Ovary (tissue), 9 donors: ENCODE data around the gene TMPRSS5. TPM values are rescaled to one million over a fixed set of nuclear protein-coding genes. Genes with fewer than 3 reads are reported as not detected.

Experiments used
- DNase-seq, 5 donors: peaks; one replicate each; pipeline ENCODE4 v3.0.0-alpha.2; 2019 to 2020
- H3K27ac ChIP-seq, 2 donors: fragments of 200-600 bp; one replicate each; pipeline versions ENCODE4 v1.5.1 to v1.8.0; 2019 to 2022
- H3K27me3 ChIP-seq: fragments of 200-600 bp; one replicate; pipeline ENCODE4 v1.8.0; 2022
- H3K36me3 ChIP-seq: fragments of 200-600 bp; sonication (generic); one replicate; pipeline ENCODE4 v1.5.1; 2019
- H3K4me1 ChIP-seq: one replicate; pipeline ENCODE4 v1.8.1; 2013; ENCODE audit warnings: mild to moderate bottlenecking, moderate library complexity; ENCODE audit not compliant: insufficient read depth
- H3K4me3 ChIP-seq: fragments of 200-600 bp; sonication (generic); one replicate; pipeline ENCODE4 v1.5.1; 2017
- H3K9me3 ChIP-seq, 2 donors: fragments of 200-600 bp in 1 of 2; sonication (generic) in 1 of 2; one replicate each; pipeline versions ENCODE4 v1.5.1 to v1.8.1; 2013 to 2019; ENCODE audit warnings: mild to moderate bottlenecking in 1 of 2, moderate library complexity in 1 of 2
- CTCF ChIP-seq, 3 donors: fragments of 450-650 bp in 2 of 3; fragments of 200-600 bp in 1 of 3; IDR thresholded peaks; one replicate each; pipeline versions ENCODE4 v1.5.1 to v1.8.0; 2016 to 2022; ENCODE audit warnings: antibody characterized with exemption in 3 of 3, mild to moderate bottlenecking in 1 of 3
- EP300 ChIP-seq: sonication (generic); formaldehyde crosslinking; IDR thresholded peaks from one replicate; pipeline ENCODE4 v1.6.1; 2017; ENCODE audit warnings: antibody characterized with exemption
- POLR2A ChIP-seq: fragments of 450-650 bp; IDR thresholded peaks from one replicate; pipeline ENCODE4 v1.6.1; 2017; ENCODE audit warnings: antibody characterized with exemption, mild to moderate bottlenecking, moderate library complexity
- WGBS, 3 donors: extraction: QIAGEN DNeasy Blood & Tissue Kit in 1 of 3; methylation state at CpG; one replicate each; pipeline versions ENCODE4 v1.1.5 to v1.1.7; 2013 to 2017; 5-methylcytosine and 5-hydroxymethylcytosine counted together
- intact Hi-C, 4 donors: fragments of 100-400 bp; cut with DNase I; formaldehyde crosslinking; loops; one replicate each; pipeline versions ENCODE4 v1.11.0 to v1.15.1; 2022 to 2023
- polyA plus RNA-seq, 2 donors: library from polyadenylated mRNA; stranded (reverse); fragments of 200-250 nt in 1 of 2; fragments of 350-450 nt in 1 of 2; fragmentation: Illumina TruSeq in 1 of 2; extraction: RNeasy Lipid Tissue Mini Kit (QIAGEN cat#74804) in 1 of 2; gene quantifications; one replicate each; pipeline ENCODE4 v1.2.3, GENCODE V29; 2013 to 2014
- total RNA-seq, 7 donors: library from RNA; depleted of rRNA in 2 of 7; stranded (reverse); fragments of >200 nt in 2 of 7; fragmentation: NEBNext Ultra II Directional in 3 of 7; extraction: Animal tissue kit (Norgen Biotek cat#: 25700) in 3 of 7; gene quantifications; one replicate each; pipeline versions ENCODE4 v1.1.0 to v1.2.4, GENCODE V29; 2016 to 2023
- donor health status: DM: no; HTN: no; CAD: no; lungs with moderate emphysema.
- donor health status: DM: no; HTN: no; CAD: no.
- donor health status: Bipolar disorder and iron deficiency.
- donor health status: DM: yes; HTN: yes; CAD: no.
- donor health status: DM: no; HTN: no; CAD: no.
- donor health status: DM: yes; HTN: yes; CAD: no.

Gene TMPRSS5
- total and polyA plus RNA-seq, 9 donors, result 0.27 to 1.1 (median 0.76) TPM; not detected in 2

- H3K36me3 ChIP-seq, result no peaks in the 10 kb centered on the region
- no peaks in the 10 kb centered on the region for H3K9me3 ChIP-seq
- TF ChIP-seq POLR2A (no peak), CTCF (IDR thresholded peaks at IDR 0.05) (no peak)
- H3K4me3 ChIP-seq, result no peak overlapping the region
- WGBS, 3 donors, result 84 to 87% (median 86%) methylated on average over 3 of the region's 3 CpGs
- H3K27me3 ChIP-seq, result no peaks in the 10 kb centered on the region
- H3K27ac ChIP-seq, result no peak overlapping the region
- intact Hi-C loops, result loop anchor here in 1 of 4 donors (10.0 kb wide), 1 partner anchor 946 kb away; no protein-coding TSS in a partner anchor
- DNase-seq, result no peak
- H3K4me1 ChIP-seq, result no peaks in the 10 kb centered on the region
These were observed 35.3 kb downstream of the TMPRSS5 start for GRCh38 chr11:113670831-113671215.

GRCh38 chr11:113670149-113670830, 35.8 kb downstream of the TMPRSS5 start:
- intact Hi-C loops, result loop anchor here in 1 of 4 donors (10.0 kb wide), 1 partner anchor 945 kb away; no protein-coding TSS in a partner anchor
- H3K36me3 ChIP-seq, result no peaks in the 10 kb centered on the region
- no peak overlapping the region for H3K27ac ChIP-seq
- no peaks in the 10 kb centered on the region for H3K9me3 ChIP-seq
- no peak for TF ChIP-seq POLR2A
- TF ChIP-seq EP300, result no peak
- TF ChIP-seq CTCF (IDR thresholded peaks at IDR 0.05), result no peak
- DNase-seq, result no peak
- H3K4me1 ChIP-seq, result no peaks in the 10 kb centered on the region
- no peak overlapping the region for H3K4me3 ChIP-seq
- no peaks in the 10 kb centered on the region for H3K27me3 ChIP-seq

GRCh38 chr11:113668255-113668654, 37.9 kb downstream of the TMPRSS5 start:
- Histone ChIP-seq H3K4me1 (no peaks in the 10 kb centered on the region), H3K27ac (no peak overlapping the region), H3K4me3 (no peak overlapping the region), H3K27me3 (no peaks in the 10 kb centered on the region), H3K9me3 (no peaks in the 10 kb centered on the region), H3K36me3 (no peaks in the 10 kb centered on the region)
- intact Hi-C loops, result no loop called here
- DNase-seq, result no peak
- TF ChIP-seq EP300 (no peak), CTCF (IDR thresholded peaks at IDR 0.05) (no peak), POLR2A (no peak)

GRCh38 chr11:113667801-113668200, 38.3 kb downstream of the TMPRSS5 start:
- no peak for DNase-seq
- H3K4me3 ChIP-seq, result no peak overlapping the region
- WGBS, 3 donors, result 10 to 40% (median 19%) methylated on average over 1 of the region's 1 CpG
- TF ChIP-seq CTCF (IDR thresholded peaks at IDR 0.05) (no peak), EP300 (no peak), POLR2A (no peak)
- no peaks in the 10 kb centered on the region for H3K9me3 ChIP-seq
- no peaks in the 10 kb centered on the region for H3K36me3 ChIP-seq
- H3K27ac ChIP-seq, result no peak overlapping the region
- H3K27me3 ChIP-seq, result no peaks in the 10 kb centered on the region
- intact Hi-C loops, result no loop called here
- no peaks in the 10 kb centered on the region for H3K4me1 ChIP-seq
